Fibroblast of pulmonary artery (primary cell): ENCODE data around the gene TTC7B.

Experiments used
- DNase-seq: peaks from one replicate; pipeline ENCODE4 v3.0.0-alpha.2; 2010; ENCODE audit warnings: low read depth
- H3K4me3 ChIP-seq: replicated peaks from 2 replicates; pipeline ENCODE4 v1.5.1; 2011; ENCODE audit warnings: low read depth, mild to moderate bottlenecking, control low read depth, low read length, moderate library complexity
- CTCF ChIP-seq: IDR thresholded peaks from 2 replicates; pipeline ENCODE4 v1.5.1; 2011; ENCODE audit warnings: mild to moderate bottlenecking, control low read depth, low read length, inconsistent platforms; ENCODE audit errors: missing control alignments

The TTC7B gene

GRCh38 chr14:90733139-90733808, 83.0 kb downstream of the TTC7B start:
- no peak for TF ChIP-seq CTCF
- no peak overlapping the region for H3K4me3 ChIP-seq
- no peak for DNase-seq

GRCh38 chr14:90732718-90733117, 83.5 kb downstream of the TTC7B start:
- no peak for TF ChIP-seq CTCF
- no peak for DNase-seq
- H3K4me3 ChIP-seq = no peak overlapping the region

- TF ChIP-seq CTCF = no peak
- peak; percentile 10 for DNase-seq
- H3K4me3 ChIP-seq = no peak overlapping the region
Observed at GRCh38 chr14:90732139-90732538, 84.1 kb downstream of the TTC7B start.

- no peak for DNase-seq
- no peak for TF ChIP-seq CTCF
- H3K4me3 ChIP-seq = no peak overlapping the region
Observed at GRCh38 chr14:90731487-90731886, 84.7 kb downstream of the TTC7B start.

- DNase-seq = no peak
- no peak overlapping the region for H3K4me3 ChIP-seq
- TF ChIP-seq CTCF = no peak
Observed at GRCh38 chr14:90730206-90730766, 85.9 kb downstream of the TTC7B start.

GRCh38 chr14:90728951-90729350, 87.3 kb downstream of the TTC7B start:
- no peak overlapping the region for H3K4me3 ChIP-seq
- no peak for TF ChIP-seq CTCF
- no peak for DNase-seq

GRCh38 chr14:90727082-90727481, 89.1 kb downstream of the TTC7B start:
- DNase-seq = no peak
- H3K4me3 ChIP-seq = no peak overlapping the region
- no peak for TF ChIP-seq CTCF
